SK-N-SH (cell line): ENCODE results near the gene FRAS1.

Experiments
- EP300 ChIP-seq, 2 experiments: IDR thresholded peaks; 2 replicates each; pipeline versions ENCODE4 v1.4.0 to v1.6.1; 2012; ENCODE audit warnings: borderline replicate concordance in 1 of 2, low read depth in 1 of 2, low read length in 1 of 2
- JUND ChIP-seq: IDR thresholded peaks from 2 replicates; pipeline ENCODE4 v1.4.0; 2012
- MEF2A ChIP-seq: IDR thresholded peaks from 2 replicates; pipeline ENCODE4 v1.4.0; 2012; ENCODE audit warnings: low read depth, borderline replicate concordance
- POLR2AphosphoS5 ChIP-seq: IDR thresholded peaks from 2 replicates; pipeline ENCODE4 v1.6.1; 2012; ENCODE audit warnings: low read depth, low read length
- RAD21 ChIP-seq: IDR thresholded peaks from 2 replicates; pipeline ENCODE4 v1.6.1; 2012; ENCODE audit warnings: mild to moderate bottlenecking, low read length
- RFX5 ChIP-seq: IDR thresholded peaks from 2 replicates; pipeline ENCODE4 v1.6.1; 2012; ENCODE audit warnings: mild to moderate bottlenecking, improper control_type of control experiment, low read length
- YY1 ChIP-seq: IDR thresholded peaks from 2 replicates; pipeline ENCODE4 v1.4.0; 2012; ENCODE audit warnings: low read depth, mild to moderate bottlenecking
- TF ChIP-seq, protein P1 (sequence below): fragments of 150-350 bp; IDR thresholded peaks from 2 replicates; pipeline ENCODE4 v1.6.1; 2017; ENCODE audit warnings: antibody characterized with exemption, low read length, low read depth, borderline replicate concordance
- TF ChIP-seq, protein P2 (sequence below): fragments of 200-600 bp; sonication (generic); IDR thresholded peaks from 2 replicates; pipeline ENCODE4 v1.6.1; 2017; ENCODE audit warnings: antibody characterized with exemption, mild to moderate bottlenecking, moderate library complexity
- TF ChIP-seq, protein P3 (sequence below): IDR thresholded peaks from 2 replicates; pipeline ENCODE4 v1.4.0; 2012; ENCODE audit warnings: low read depth, borderline replicate concordance
- TF ChIP-seq, protein P4 (sequence below): IDR thresholded peaks from 2 replicates; pipeline ENCODE4; 2012
- TF ChIP-seq, protein P5 (sequence below): IDR thresholded peaks from 2 replicates; pipeline ENCODE4 v1.4.0; 2012; ENCODE audit warnings: low read depth
- TF ChIP-seq, protein P6 (sequence below): IDR thresholded peaks from 2 replicates; pipeline ENCODE4 v1.6.1; 2012; ENCODE audit warnings: mild to moderate bottlenecking, low read depth, low read length, moderate library complexity

DNA sequence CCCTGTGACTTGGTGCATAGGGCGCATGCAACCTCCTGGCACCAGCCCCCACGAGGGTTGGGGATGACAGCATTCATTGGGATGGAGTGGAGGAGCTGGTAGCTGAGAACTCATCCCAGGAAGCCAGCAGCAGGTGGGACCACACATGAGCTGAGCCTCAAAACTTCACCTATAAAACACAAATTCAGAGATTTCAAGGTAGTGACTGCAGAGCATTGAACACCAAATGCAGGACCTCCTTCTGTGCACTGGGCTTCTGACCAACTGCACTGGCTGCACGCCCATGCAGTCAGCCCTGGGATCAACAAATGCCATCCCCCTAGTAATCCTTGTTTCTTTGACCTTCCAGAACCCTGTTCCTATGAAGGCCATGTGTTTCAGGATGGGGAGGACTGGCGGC, 197.8 kb downstream of the FRAS1 start:
- TF ChIP-seq, protein P1, sequence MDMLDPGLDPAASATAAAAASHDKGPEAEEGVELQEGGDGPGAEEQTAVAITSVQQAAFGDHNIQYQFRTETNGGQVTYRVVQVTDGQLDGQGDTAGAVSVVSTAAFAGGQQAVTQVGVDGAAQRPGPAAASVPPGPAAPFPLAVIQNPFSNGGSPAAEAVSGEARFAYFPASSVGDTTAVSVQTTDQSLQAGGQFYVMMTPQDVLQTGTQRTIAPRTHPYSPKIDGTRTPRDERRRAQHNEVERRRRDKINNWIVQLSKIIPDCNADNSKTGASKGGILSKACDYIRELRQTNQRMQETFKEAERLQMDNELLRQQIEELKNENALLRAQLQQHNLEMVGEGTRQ = no peak
- TF ChIP-seq, protein P2, sequence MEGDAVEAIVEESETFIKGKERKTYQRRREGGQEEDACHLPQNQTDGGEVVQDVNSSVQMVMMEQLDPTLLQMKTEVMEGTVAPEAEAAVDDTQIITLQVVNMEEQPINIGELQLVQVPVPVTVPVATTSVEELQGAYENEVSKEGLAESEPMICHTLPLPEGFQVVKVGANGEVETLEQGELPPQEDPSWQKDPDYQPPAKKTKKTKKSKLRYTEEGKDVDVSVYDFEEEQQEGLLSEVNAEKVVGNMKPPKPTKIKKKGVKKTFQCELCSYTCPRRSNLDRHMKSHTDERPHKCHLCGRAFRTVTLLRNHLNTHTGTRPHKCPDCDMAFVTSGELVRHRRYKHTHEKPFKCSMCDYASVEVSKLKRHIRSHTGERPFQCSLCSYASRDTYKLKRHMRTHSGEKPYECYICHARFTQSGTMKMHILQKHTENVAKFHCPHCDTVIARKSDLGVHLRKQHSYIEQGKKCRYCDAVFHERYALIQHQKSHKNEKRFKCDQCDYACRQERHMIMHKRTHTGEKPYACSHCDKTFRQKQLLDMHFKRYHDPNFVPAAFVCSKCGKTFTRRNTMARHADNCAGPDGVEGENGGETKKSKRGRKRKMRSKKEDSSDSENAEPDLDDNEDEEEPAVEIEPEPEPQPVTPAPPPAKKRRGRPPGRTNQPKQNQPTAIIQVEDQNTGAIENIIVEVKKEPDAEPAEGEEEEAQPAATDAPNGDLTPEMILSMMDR = no peak
- TF ChIP-seq POLR2AphosphoS5 = no peak
- TF ChIP-seq, protein P3, sequence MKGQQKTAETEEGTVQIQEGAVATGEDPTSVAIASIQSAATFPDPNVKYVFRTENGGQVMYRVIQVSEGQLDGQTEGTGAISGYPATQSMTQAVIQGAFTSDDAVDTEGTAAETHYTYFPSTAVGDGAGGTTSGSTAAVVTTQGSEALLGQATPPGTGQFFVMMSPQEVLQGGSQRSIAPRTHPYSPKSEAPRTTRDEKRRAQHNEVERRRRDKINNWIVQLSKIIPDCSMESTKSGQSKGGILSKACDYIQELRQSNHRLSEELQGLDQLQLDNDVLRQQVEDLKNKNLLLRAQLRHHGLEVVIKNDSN = no peak
- TF ChIP-seq MEF2A = no peak
- TF ChIP-seq RFX5 = no peak
- TF ChIP-seq EP300 (IDR thresholded peaks at IDR 0.05; ENCODE audit: borderline replicate concordance in 1 of 2, low read depth in 1 of 2, low read length in 1 of 2) = no peak
- TF ChIP-seq JUND = no peak
- TF ChIP-seq, protein P4, sequence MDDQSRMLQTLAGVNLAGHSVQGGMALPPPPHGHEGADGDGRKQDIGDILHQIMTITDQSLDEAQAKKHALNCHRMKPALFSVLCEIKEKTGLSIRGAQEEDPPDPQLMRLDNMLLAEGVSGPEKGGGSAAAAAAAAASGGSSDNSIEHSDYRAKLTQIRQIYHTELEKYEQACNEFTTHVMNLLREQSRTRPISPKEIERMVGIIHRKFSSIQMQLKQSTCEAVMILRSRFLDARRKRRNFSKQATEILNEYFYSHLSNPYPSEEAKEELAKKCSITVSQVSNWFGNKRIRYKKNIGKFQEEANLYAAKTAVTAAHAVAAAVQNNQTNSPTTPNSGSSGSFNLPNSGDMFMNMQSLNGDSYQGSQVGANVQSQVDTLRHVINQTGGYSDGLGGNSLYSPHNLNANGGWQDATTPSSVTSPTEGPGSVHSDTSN = no peak
- TF ChIP-seq, protein P5, sequence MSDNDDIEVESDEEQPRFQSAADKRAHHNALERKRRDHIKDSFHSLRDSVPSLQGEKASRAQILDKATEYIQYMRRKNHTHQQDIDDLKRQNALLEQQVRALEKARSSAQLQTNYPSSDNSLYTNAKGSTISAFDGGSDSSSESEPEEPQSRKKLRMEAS = no peak
- no peak for TF ChIP-seq YY1
- TF ChIP-seq RAD21 = no peak
- TF ChIP-seq, protein P6, sequence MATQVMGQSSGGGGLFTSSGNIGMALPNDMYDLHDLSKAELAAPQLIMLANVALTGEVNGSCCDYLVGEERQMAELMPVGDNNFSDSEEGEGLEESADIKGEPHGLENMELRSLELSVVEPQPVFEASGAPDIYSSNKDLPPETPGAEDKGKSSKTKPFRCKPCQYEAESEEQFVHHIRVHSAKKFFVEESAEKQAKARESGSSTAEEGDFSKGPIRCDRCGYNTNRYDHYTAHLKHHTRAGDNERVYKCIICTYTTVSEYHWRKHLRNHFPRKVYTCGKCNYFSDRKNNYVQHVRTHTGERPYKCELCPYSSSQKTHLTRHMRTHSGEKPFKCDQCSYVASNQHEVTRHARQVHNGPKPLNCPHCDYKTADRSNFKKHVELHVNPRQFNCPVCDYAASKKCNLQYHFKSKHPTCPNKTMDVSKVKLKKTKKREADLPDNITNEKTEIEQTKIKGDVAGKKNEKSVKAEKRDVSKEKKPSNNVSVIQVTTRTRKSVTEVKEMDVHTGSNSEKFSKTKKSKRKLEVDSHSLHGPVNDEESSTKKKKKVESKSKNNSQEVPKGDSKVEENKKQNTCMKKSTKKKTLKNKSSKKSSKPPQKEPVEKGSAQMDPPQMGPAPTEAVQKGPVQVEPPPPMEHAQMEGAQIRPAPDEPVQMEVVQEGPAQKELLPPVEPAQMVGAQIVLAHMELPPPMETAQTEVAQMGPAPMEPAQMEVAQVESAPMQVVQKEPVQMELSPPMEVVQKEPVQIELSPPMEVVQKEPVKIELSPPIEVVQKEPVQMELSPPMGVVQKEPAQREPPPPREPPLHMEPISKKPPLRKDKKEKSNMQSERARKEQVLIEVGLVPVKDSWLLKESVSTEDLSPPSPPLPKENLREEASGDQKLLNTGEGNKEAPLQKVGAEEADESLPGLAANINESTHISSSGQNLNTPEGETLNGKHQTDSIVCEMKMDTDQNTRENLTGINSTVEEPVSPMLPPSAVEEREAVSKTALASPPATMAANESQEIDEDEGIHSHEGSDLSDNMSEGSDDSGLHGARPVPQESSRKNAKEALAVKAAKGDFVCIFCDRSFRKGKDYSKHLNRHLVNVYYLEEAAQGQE = no peak
